ENCODE data around the gene TCEA2.

Gene TCEA2

DNA sequence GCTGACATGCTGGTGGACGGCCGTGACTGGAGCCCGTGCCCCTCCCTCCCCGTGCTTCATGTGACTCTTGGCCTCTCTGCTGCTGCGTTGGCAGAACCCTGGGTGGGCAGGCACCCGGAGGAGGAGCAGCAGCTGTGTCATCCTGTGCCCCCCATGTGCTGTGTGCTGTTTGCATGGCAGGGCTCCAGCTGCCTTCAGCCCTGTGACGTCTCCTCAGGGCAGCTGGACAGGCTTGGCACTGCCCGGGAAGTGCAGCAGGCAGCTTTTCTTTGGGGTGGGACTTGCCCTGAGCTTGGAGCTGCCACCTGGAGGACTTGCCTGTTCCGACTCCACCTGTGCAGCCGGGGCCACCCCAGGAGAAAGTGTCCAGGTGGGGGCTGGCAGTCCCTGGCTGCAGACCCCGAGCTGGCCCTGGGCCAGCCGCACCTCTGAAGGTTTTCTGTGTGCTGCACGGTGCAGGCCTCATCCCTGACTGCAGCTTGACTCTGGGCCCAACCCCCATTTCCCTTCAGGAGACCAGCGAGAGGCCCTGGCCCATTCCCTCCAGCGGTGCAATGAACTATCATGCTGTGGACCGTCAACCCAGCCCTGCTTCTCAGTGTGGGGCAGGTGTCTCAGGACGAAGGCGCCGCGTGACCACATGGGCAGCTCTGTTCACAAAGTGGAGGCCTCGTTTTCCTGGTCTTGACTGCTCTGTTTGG lies 36.2 kb downstream of the TCEA2 start:
- no peak for DNase-seq

DNA sequence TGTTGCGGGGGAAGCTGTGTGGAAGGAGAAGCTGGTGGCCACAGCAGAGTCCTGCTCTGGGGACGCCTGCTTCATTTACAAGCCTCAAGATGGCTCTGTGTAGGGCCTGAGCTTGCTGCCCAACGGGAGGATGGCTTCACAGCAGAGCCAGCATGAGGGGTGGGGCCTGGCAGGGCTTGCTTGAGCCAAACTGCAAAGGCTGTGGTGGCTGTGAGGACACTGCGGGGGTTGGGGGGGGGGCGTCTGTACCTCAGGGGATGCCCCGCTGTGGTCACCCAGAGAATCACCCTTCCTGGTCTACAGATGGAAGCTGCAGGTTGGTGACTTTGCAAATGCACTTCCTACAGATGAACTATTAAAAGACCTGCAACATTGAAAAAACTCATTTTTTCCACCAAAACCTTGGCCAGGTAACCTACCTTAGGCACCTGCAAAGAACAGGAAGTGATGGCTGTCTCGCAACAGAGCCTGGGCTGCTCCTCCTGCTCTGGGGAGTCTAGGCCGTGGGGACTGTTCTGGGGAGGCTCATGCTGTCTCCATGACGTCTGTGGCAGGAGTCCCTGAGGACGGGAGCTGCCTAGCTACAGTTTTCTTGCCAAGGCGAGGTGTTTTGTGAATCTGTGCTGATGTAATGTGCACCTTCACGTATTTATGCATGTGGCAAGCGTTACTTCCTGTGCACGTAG lies 37.0 kb downstream of the TCEA2 start:
- no peak for DNase-seq

DNA sequence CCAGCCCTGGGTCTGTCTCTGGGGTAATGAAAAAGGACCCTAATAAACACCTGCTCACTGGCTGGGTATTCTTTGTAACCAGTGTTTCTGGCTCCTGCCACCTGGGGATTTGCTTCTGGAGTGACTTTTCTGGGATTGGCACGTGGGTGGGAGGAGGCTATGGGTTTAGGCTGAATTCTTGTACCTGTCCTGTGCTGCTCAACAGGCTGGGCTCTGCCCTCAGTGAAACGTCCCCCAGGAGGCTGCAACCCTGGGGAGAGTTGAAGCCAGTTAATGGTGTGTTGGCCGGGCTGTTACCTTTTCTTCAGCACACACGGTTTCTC lies 37.5 kb downstream of the TCEA2 start:
- DNase-seq = no peak

DNA sequence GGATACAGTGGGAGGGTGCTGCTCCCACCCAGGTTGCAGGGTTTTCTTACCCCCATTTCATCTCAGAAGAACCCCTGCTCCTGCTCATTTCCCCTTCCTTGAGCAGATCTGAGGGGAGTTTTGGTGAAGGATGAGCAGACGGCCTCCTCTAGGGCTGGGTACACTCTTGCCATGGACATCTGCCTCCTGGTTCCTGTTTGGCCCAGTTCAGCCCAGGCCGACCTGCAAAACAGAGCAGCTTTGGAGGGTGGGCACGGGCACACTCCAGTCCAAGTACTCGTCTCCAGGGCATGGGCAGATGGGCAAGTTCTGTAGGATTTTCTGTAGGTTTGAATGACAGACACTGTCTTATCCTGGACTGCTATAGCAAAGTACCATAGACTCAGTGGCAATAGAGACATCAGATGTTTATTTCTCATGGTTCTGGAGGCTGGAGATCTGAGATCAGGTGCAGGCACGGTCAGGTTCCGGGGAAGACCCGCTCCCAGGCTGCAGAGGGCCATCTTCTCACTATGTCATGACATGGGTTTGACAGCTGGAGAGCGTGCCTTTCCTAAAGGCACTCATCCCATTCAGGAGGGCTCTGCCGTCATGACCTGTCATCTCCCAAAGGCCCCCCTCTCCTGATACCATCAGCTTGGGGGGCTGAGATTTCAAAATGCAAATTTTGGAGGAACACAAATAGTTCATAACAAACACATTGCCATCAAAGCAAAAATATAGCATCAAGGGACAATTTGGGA lies 38.1 kb downstream of the TCEA2 start:
- DNase-seq = no peak

DNA sequence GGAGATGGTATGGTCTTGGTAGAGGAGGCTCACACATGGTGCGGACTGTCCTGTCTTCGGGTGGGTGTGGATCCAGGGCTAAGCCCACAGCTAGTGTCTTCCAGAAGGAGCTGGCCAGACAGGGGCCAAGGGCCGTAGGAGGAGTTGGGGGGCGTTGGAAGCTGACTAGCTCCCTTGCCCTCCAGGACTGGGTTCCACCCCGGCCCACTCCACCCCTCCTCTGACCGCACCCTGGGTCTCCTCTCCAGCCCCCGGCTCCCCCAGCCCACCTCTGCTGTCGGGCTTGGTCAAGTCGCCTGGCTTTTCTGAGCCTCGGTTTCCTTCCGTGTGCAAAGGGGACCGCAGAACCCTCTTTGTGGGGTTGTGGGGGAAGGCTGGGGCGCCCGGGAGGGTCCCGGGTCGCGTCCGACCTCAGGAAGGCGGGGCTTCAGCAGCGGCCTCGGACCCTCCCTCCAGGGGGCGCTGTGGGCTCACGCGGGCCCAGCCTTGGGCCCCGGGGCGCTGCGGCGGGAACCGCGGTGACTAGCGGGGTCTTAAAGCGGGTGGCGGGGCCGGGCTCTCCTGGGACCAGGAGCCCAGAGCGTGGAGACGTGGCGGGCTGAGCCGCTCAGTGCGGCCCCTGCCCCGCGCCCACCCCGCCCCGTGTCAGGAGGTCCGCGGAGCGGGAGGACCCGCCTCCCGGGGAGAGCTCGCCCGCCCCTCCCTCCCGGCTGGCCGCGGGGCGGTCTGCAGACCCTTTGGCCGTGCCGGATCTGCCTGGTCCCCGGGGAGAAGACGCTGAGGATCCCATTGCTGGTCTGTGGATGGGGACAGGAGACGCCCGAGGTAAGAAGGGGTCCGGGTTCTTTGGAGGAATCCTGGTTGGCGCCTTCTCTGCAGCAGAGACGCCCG lies 39.0 kb downstream of the TCEA2 start:
- no peak for DNase-seq

DNA sequence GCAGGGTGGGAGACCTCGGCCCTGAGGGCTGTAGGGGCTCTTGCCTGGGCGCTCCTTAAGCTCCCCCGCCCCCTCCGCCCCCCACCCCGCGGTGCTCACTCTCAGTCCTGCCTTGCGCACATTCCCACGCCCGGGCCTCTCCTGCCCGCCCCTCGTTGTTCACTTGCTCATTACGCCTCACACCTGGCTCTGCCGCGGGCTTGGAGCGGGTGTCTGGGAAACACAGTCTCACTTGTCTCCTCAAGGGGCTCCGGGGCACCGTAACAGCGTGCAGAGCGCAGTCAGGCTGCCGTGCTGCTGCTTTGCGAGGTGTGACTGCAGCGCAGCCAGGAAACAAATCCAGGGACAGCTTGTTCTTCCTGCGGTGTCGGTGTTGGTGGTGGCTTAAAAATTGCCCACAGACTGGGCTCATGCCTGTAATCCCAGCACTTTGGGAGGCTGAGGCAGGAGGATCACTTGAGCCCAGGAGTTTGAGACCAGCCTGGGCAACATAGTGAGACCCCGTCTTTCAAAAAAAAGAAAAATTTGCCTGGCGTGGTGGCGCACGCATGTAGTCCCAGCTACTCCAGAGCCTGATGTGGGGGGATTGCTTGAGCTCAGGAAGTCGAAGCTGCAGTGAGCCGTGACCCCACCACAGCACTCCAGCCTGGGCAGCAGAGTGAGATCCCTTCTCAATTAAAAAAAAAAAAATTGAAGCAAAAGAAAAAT lies 39.8 kb downstream of the TCEA2 start:
- DNase-seq = no peak

DNA sequence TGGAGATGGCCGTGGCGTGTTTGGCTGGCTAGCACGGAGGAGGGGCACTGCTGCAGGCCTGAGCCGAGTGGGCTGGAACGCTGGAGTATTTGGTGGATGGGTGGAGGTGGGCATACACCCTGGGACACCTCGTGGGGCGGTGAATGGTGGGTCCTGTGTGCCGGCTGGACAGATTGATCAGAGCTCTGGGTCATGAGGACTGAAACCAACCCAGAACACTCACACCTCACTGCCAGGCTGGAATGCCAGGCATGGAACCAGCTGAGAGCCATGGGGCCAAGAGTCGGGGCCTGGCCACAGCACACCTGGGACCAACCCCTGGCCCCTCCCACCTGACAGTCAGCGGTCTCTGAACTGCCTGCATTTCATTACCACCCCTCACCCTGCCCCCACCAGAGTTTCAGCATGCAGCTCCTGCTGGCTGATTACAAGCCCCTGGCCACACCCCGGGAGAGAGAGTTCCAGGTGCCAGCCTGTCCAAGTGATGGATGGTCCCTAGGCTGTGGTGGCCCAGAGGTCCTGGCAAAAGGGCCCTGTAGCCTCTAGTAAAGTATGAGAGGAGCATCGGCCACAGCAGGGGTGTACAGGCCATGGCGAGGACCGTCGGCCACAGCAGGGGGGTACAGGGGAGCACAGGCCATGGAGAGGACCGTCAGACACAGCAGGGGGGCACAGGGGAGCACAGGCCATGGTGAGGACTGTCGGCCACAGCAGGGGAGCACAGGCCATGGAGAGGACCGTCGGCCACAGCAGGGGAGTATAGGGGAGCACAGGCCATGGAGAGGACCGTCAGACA lies 41.1 kb downstream of the TCEA2 start:
- DNase-seq = no peak

DNA sequence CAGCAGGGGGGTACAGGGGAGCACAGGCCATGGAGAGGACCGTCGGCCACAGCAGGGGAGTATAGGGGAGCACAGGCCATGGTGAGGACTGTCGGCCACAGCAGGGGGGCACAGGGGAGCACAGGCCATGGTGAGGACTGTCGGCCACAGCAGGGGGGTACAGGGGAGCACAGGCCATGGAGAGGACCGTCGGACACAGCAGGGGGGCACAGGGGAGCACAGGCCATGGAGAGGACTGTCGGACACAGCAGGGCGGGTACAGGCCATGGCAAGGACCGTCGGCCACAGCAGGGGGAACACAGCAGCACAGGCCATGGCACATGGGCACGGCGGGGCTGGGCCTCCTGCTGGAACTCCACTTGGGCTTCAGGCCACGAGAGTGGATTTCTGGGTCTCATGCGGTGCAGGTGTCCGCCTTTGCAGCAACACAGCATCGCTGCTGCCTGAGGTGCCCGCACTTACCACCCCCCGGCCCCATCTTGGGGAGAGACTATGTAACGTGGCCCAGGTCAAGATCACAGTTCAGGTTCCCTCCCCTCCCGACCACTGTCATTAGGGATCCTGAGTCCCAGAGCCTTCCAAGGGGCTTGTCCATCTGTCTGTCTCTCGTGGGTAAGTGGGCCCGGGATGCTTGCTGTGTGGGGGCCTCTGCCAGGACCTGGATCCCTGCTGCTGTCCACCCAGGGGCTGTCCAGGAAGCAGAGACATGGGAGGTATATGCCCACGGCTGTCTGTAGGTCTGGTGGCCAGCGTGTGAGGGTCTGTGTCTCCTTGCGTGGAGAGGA lies 41.9 kb downstream of the TCEA2 start:
- no peak for DNase-seq

DNA sequence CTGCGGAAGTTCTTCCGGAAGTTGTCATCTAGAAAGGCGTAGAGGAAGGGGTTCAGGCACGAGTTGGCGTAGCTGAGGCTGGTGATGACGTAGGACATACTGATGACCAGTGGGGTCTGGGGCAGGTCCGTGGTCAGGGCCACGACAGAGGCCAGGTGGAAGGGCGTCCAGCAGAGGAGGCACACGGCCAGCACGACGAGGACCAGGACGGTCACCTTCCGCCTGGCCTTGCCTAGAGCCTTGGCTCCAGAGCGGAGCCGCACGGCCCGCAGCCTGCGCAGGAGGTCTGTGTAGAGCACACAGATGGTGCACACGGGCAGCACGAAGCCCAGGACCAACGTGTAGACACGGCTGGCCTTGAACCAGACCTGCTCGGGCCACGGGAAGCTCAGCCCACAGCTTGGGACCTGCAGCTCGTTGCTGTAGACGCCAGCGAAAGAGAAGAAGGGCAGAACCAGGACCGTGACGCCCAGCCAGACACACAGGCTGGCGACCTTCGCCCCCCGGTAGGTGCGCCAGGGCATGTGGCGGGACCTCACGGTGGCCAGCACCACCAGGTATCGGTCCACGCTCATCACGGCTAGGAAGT lies 42.9 kb downstream of the TCEA2 start:
- no peak for DNase-seq

DNA sequence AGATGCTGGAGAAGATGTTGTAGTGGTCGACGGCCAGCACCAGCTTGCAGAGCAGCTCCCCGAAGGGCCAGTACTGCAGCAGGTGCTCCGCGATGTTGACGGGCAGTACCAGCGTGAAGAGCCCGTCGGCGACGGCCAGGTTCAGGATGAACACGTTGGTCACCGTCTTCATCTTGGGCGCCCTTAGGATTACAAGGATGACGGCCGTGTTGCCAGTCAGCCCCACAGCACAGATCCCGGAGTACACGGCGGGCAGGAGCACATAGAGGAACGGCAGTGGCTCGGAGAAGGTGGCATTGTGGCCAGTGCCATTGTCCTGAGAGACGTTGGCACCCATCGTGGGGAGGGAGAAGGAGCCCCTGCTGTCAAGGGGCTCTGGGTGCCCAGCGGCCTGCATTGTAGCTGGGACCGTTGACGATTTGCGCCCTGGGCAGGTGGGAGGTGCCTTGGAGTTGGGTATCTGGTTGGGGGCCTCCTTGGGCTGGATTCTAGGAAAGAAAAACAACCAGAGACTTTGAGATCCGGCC lies 43.5 kb downstream of the TCEA2 start:
- DNase-seq = no peak

DNA sequence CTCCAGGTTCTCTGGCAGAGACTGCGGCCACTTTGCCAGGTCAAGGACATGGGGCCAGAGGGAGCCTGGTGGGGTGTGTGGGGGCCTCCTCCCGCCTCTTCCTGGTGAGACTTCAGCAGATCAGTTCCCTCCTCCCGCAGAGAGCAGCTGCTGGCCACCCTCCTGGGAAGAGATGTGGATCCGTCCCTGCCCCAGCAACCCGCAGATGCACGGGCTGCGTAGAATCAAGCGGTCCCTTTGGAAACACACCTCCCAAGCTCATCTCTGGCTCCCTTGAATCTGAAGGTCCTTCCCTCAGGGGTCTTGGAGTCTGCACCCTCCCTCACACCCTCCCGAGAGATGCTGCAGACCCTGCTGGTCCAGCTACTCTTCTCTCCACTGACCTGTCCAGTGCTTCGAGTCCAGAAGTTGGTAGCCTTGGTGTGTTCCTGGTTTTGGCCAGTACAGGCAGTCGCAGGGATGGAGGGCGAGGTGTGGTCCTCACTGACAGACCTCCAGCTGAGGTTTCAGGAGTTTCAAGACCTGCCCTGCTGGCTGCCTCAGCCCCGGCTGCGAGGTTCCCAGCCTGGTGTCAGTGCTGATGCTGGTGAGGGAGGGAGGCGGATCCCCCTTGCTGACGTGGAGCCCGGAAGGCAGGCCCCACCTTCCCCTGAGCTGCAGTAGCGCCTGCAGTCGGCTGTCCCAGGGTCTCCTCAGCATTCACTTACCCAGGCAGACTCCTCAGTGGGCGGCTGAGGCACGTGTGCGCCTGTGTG lies 44.2 kb downstream of the TCEA2 start, which contains the start of gene NPBWR2:
Gene NPBWR2 (minus strand): TSS at position 585 of the 755 bp plus-strand sequence. CDS start 734 bp downstream, outside the sequence.
- DNase-seq = no peak

DNA sequence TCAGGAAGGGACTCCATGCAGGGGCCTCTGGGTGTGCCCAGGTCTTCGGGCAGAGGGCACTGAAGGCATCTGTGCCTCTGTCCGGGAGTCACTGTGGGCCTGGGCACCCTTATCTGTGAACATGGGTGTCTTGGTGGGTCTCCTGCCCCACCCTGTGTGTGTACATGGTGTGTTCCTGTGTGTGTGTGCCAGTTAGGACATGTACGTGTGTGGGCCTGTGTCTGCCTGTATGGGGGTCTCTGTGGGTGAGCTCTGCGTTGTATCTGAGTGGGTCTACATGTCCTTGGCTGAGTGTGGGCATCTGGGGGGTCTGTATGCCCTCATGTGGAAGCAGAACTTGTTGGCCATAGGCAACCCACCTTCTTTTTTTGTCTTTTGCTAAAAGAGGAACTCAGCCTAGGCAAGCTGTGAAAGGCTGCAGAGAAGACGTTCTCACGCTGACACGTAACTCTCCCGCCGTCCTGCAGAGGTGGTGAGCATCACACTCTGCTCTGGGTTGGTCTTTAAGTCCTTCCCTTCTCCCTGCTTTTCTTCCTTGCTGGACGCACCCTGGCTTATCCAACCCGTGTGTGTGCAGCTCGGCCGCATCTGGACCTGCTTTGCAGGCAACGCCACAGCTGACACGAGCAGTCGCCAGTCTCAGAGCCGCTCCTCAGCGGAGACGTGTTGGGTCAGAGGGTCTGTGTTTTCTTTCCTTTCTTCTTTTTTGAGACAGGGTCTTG lies 44.9 kb downstream of the TCEA2 start:
- no peak for DNase-seq

DNA sequence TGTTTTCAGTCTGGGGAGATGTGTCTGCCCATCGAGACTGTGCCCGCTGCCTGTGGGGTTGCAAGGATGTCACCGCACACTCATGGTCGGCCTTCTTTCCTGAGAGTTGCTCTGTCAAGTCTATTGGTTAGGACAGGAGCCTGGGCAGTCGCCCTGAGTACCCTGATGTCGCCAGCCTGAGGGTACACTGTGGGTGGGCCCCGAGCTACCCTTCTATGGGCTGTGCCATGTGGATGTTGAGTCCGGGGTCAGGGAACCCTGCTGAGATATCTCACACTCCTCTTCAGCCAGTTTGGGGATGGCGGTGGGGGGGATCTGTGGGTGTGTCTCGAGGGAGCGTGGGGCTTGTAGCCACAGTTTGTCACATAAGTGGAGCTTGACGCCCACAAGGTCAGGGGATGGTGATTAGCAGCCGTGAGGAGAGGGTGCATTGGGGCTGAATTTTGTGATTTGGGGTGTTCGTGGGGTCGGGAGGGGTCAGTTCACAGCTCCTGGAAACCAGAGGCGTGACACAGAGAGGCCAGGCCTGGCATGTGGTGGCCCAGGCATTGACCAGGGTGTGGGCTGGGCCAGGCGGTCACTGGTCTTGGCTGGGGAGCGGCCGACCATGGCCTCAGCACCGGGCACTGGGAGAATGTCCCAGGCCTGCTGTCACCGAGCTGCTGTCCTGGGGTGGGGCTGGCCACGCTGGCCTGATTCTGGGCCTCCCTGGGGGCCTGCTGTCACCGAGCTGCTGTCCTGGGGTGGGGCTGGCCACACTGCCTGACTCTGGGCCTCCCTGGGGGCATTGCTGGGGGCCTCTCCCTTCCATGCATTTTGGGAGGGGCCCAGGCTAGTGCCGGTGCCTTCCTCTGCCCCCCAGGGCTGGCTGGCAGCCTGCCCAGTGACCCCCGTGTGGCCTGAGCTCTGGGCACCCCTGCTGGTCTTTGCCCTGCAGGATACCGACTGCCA lies 46.0 kb downstream of the TCEA2 start:
- no peak for DNase-seq

DNA sequence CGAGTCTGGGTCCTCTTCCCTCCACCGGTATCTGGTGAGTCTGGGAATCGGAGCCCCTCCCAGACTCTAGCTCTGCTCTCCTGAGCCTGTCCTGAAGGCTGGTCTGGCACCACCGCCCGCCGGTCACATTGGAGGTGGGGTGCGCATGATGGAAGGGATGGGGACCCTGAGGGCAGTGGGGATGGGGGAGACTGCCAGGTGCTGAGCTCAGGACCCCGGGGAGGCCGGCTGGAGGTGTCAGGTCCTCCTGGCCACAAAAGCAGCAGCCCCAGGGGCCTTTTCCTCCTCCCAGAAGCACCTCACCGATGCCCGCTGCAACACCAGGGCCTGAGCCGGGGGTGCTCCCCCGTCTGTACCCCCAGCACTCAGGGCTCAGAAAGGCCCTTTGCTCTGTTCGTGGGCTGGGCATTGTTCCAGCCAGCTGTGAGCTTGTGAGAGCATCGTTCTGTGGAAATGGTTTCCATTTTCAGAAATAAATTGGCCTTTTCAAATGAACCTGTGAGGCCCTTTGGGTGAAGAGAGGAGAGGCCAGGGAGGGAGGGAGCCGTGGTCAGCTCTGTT lies 46.9 kb downstream of the TCEA2 start:
- DNase-seq = no peak

DNA sequence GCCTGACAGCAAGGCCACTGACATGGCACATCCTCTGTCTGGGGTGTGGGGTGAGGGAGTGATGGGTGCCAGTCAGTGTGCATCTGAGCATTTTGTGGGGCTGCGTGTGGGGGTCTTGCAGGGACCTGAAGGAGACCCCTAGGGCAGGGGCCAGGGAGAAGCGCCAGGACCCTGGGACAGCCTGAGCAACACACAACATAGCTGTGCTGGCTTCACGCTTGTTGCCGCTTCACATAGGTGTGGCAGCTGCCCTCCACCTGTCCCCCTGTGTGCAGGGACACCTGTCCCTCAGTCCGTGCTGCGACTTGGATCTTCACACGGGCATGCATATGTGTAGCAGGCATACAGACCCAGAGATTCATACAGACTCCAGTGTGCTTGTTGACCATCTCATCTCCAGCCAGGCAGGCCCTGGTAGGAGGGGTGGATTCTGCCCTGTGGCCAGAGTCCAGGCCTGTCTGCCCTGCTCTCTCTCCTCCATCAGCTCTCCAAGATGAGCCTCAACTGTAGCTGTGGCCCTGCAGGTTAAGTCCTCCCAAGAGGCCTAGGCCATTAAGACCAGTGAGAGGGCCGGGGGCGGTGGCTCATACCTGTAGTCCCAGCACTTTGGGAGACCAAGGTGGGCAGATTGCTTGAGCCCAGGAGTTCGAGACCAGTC lies 47.5 kb downstream of the TCEA2 start:
- no peak for DNase-seq
